ACC112 (cell line): ENCODE measurements around the gene KANSL1.
"Not testable (repeated sequence)": the region's sequence is repeated elsewhere in the genome, so short reads cannot be mapped to it uniquely, and the experiment has no call there.

Source experiments
- H2AFZ ChIP-seq: fragments of 200-600 bp; sonication (generic); one replicate; pipeline ENCODE4 v1.6.0; 2017; ENCODE audit warnings: antibody characterized with exemption, low read length; ENCODE audit not compliant: unreplicated experiment
- H3K27ac ChIP-seq: fragments of 200-600 bp; sonication (generic); 2 replicates; pipeline ENCODE4 v1.5.1; 2014; ENCODE audit warnings: low read depth, mild to moderate bottlenecking, antibody characterized with exemption, low read length, moderate library complexity
- H3K27me3 ChIP-seq: fragments of 200-600 bp; sonication (generic); 2 replicates; pipeline ENCODE4 v1.6.1; 2014; ENCODE audit warnings: mild to moderate bottlenecking, antibody characterized with exemption, low read length, moderate library complexity, mixed read lengths; ENCODE audit not compliant: insufficient read depth
- H3K36me3 ChIP-seq: fragments of 200-600 bp; sonication (generic); 2 replicates; pipeline ENCODE4 v1.6.1; 2016; ENCODE audit warnings: mild to moderate bottlenecking, antibody characterized with exemption, low read length, moderate library complexity, mixed read lengths; ENCODE audit not compliant: insufficient read depth
- H3K4me1 ChIP-seq: fragments of 200-600 bp; sonication (generic); one replicate; pipeline ENCODE4 v1.6.1; 2016; ENCODE audit warnings: low read length, mixed read lengths; ENCODE audit not compliant: insufficient read depth, unreplicated experiment, control insufficient read depth
- H3K4me3 ChIP-seq: fragments of 200-600 bp; sonication (generic); 2 replicates; pipeline ENCODE4 v1.5.1; 2014; ENCODE audit warnings: mild to moderate bottlenecking, low read depth, low read length
- H3K79me2 ChIP-seq: fragments of 200-600 bp; sonication (generic); one replicate; pipeline ENCODE4 v1.6.0; 2016; ENCODE audit warnings: low read length; ENCODE audit not compliant: control insufficient read depth, unreplicated experiment, insufficient read depth

Gene KANSL1

DNA sequence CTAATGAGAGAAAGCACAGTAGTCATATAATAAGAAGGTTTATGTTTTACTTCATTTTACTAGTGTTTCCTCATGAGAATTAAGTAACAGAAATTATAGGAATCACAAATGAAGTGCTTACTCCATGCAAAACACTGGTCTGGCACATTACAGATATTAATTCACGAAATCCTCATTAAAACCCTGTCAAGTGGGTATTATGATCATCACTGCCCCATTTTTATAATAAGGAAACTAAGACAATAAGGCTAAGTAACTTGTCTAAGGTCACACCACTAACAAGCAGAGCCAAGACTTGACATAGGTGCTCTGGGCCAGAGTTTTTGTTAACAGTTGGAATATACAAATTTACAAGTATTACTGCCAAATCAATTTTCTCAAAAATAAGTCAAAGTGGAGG, 83.0 kb downstream of the KANSL1 start:
- Histone ChIP-seq H2AFZ (no peak overlapping the region), H3K4me1 (no peaks in the 10 kb centered on the region), H3K27me3 (no peaks in the 10 kb centered on the region), H3K27ac (no peak overlapping the region), H3K79me2 (peaks cover 97% of the 10 kb centered on the region), H3K4me3 (no peak overlapping the region), H3K36me3 (no peaks in the 10 kb centered on the region)

DNA sequence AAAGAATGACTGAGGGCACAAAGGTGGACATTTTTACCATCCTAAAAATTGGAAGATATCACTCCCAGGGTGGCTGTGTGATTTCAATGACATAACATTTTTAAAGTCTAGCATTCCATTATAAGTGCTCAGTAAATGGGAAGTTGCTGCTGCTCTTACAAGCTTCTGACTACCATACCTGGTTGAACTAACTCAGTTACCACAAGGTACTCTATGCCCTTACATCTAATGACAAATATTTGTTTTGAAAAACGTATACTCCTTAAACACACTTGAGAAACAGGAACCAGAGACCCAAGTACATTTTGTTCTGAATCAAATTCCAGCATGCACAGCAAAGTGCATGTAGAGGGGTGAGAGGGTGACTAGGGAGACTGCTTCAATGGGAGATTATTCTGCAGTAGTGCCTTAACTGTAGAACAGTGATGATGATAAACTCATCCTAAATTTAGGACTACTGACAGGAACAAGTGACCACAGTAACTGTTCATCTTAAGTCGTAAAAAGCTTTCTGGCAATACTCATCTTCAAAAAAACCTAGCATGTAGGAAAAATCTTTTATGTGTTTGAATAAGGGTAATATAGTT, 83.5 kb downstream of the KANSL1 start:
- H2AFZ ChIP-seq: no peak overlapping the region
- no peak overlapping the region for H3K27ac ChIP-seq
- H3K4me3 ChIP-seq: no peak overlapping the region
- no peaks in the 10 kb centered on the region for H3K36me3 ChIP-seq
- H3K27me3 ChIP-seq: no peaks in the 10 kb centered on the region
- peaks cover 98% of the 10 kb centered on the region for H3K79me2 ChIP-seq
- H3K4me1 ChIP-seq: no peaks in the 10 kb centered on the region

DNA sequence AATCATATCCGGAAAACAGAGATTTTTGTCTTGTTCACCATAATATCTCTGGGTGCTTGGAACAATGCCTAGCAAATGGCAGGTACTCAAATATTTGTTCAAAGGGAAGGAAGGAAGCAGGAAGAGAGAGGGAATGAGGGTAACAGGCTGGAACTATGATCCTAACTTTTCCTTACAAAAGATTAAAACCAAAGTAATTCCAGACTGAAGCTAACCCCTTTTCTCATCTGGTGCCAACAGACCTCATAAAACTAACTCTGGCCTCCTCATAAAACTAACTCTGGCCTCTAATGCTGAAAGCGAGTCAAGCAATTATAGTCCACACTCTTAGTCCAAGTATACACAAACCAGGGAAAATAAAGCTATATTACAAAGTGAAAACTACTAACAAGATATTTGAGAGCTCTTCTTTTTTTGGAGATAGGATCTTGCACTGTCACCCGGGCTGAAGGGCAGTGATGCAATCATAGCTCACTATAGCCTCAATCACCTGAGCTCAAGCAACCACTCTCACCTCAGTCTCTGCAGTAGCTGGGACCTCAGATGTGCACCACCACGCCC, 84.6 kb downstream of the KANSL1 start:
- H3K4me3 ChIP-seq: no peak overlapping the region
- no peaks in the 10 kb centered on the region for H3K36me3 ChIP-seq
- no peaks in the 10 kb centered on the region for H3K27me3 ChIP-seq
- no peak overlapping the region for H2AFZ ChIP-seq
- H3K27ac ChIP-seq: no peak overlapping the region
- no peaks in the 10 kb centered on the region for H3K4me1 ChIP-seq
- H3K79me2 ChIP-seq: peaks cover 98% of the 10 kb centered on the region

DNA sequence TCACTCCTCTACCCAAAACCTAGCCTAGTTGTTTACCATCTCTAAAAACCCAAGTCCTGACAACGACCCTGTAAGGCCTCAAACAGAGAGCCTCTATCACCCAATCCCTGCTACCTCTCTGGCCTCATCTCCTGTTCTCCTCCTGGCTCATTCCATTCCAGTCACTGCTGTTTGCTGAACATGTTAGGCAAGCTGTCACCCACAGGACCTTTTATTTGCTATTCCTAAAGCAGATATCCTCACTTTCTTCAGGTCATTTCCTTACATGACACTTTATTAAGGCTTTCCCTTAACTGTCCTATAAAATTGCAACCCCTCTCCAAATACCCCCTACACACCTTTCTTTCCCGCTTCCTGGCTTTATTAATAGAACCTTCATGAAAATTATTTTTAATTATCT, 85.1 kb downstream of the KANSL1 start:
- Histone ChIP-seq H2AFZ (no peak overlapping the region), H3K4me3 (no peak overlapping the region), H3K27ac (no peak overlapping the region), H3K4me1 (no peaks in the 10 kb centered on the region), H3K79me2 (peaks cover 98% of the 10 kb centered on the region), H3K36me3 (no peaks in the 10 kb centered on the region), H3K27me3 (no peaks in the 10 kb centered on the region)

DNA sequence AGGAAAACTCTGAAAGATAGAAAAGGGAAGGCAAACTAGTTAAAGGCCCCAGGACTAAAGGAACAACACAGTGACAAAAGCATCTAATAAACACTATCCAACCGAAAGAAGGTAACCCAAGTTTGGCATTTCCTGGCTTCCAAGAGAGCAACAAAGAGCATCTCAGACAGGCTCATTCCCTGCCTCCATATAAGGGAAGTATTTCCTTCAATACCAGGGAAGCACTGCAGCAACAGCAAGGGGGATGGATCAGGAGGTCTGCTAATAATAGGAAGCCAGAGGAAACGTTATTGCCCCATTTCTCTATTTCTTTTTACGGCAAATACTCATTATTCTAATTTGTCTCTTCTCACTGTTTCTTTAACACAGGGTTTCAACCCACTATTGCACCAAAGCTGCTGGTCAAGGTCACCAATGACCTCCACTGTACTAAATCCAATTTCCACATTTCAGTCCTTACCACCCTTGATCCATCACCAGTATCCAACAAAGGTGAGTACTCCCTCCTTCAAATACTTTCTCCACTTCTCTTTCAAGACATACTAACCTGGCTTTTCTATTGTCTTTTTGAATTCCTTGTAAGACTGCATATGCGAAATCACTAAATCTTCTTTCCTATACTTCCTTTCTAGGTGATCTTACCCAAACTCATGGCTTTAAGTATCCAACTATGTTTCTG, 86.1 kb downstream of the KANSL1 start:
- Histone ChIP-seq H3K4me1 (peaks cover under 1% of the 10 kb centered on the region), H2AFZ (no peak overlapping the region), H3K27ac (no peak overlapping the region), H3K27me3 (no peaks in the 10 kb centered on the region), H3K79me2 (peaks cover 97% of the 10 kb centered on the region), H3K36me3 (no peaks in the 10 kb centered on the region), H3K4me3 (no peak overlapping the region)

DNA sequence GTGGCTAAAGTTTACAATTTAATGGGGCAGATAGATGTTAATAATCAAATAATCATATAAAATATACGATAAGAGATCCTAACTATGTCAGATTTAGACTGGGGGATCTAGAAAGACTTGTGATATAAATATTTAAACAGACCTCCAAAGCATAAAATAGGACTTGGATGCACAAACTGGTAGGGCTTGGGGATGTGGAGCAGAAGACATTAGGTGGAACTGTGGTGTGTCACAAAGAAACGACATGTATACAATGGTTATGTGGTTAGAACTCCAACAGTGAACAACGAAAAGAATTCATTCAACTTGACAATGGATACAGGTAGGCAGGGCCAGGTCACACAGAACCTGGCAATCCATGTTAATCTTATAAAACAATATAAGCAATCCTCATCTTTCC, 90.4 kb downstream of the KANSL1 start:
- H3K27me3 ChIP-seq, H3K4me3 ChIP-seq, H2AFZ ChIP-seq, H3K36me3 ChIP-seq: not testable (repeated sequence)
- Histone ChIP-seq H3K79me2 (peaks cover 90% of the 10 kb centered on the region), H3K27ac (peak overlapping the region; percentile 92; the same call in 1 of the 2 replicates), H3K4me1 (peaks cover 21% of the 10 kb centered on the region)

DNA sequence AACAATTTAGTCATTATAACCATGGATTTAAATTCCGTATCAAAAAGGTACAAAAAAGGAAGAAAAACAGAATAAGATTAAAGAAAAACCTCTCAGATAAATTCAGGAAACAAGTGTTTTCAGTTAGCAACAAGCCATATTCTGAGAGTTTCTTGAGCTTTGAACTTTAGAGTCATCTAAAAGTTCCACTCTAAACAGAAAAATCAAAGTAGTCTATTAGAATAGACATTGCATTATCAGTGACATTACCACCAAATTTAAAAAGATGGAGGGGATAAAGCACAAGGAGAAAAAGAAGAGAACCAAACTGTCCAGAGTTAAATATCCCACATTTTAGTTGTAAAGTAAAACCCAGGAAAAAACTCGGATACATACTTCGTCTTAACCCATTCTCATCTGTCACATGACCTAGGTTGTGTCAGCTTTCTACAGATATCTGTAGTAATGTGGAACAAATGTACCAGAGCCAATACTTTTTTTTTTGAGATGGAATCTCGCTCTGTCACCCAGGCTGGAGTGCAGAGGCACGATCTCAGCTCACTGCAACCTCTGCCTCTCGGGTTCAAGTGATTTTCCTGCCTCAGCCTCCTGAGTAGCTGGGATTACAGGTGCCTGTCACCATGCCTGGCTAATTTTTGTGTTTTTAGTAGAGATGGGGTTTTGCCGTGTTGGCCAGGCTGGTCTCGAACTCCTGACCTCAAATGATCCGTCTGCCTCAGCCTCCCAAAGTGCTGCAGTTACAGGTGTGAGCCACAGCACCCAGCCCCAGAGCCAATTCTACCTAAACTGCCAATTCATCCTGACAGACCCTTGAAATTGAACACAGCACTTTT, 91.2 kb downstream of the KANSL1 start:
- not testable (repeated sequence) for H3K27me3 ChIP-seq
- Histone ChIP-seq H3K4me1 (peaks cover 28% of the 10 kb centered on the region), H3K79me2 (peaks cover 90% of the 10 kb centered on the region)

DNA sequence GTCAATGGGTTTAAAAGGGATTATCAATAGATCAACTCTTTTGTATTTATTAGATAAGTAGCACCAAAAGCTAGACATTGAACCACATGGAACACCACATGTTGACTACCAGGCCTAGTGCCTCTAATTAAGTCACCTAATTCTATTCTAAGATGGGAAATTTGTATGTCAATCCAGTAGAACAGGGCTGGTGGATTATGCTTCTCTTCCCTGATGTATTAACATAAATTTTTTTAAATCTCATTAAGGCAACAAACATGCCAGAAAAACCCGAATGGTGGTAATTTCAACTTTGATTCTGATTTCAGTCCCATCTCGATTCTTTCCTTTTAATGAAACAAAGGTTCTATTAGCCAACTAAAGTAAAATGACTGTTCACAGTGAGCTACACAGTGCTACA, 92.6 kb downstream of the KANSL1 start:
- Histone ChIP-seq H3K36me3 (no peaks in the 10 kb centered on the region; the same call in 1 of the 2 replicates), H3K79me2 (peaks cover 85% of the 10 kb centered on the region), H3K4me3 (peak overlapping the region; percentile 59), H2AFZ (no peak overlapping the region), H3K27ac (peak overlapping the region; percentile 92), H3K4me1 (peaks cover 28% of the 10 kb centered on the region), H3K27me3 (no peaks in the 10 kb centered on the region)

More for the DNA sequence above, 91.2 kb downstream of the KANSL1 start:
- not testable (repeated sequence) for H2AFZ ChIP-seq, H3K4me3 ChIP-seq, H3K36me3 ChIP-seq
- H3K27ac ChIP-seq: peak overlapping the region; percentile 92

DNA sequence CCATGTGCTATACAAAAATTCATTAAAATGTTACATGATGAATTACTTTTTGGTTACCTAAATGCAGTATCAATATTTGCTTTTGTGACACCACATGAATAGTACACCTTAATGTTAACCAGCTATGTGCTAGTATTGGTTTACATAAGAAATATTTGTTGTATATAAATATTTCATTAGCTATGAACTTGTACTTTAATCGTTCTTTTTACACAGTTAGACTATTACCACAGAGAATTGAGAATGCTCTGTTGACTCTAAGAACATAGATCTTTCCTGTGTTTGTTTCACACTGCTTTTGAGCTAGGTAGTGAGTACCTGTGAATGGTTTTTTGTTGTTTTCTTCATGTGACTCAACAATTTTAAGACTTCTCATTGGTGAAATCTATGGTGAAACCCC, 93.4 kb downstream of the KANSL1 start:
- Histone ChIP-seq H3K27me3 (no peaks in the 10 kb centered on the region), H3K4me1 (peaks cover 28% of the 10 kb centered on the region), H2AFZ (no peak overlapping the region), H3K4me3 (no peak overlapping the region), H3K27ac (peak overlapping the region; percentile 92), H3K36me3 (no peaks in the 10 kb centered on the region; the same call in 1 of the 2 replicates), H3K79me2 (peaks cover 85% of the 10 kb centered on the region)

DNA sequence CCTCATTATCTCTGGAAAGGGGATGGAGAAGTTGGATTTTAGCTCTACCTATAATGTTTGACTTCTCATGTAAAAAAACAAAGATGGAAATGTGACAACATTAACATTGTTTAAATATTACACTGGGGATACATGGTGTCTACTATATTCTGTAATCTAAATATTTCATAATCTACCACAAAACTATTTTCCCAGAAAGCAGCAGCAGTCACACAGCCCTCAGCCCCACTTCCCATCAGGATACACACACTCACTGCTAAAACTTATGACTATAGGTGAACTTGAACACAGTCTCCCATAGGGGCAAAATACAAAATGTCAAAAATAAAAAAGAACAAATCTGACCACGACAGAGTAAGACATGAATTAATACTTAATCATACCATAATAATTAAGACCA, 95.7 kb downstream of the KANSL1 start:
- Histone ChIP-seq H3K4me3 (no peak overlapping the region), H2AFZ (no peak overlapping the region), H3K4me1 (peaks cover 40% of the 10 kb centered on the region), H3K79me2 (peaks cover 72% of the 10 kb centered on the region), H3K27ac (no peak overlapping the region), H3K27me3 (no peaks in the 10 kb centered on the region), H3K36me3 (peaks cover 7% of the 10 kb centered on the region)
